D721Med (cell line): Measurements from ENCODE around the gene CELF6.

Experiments used
- DNase-seq: peaks from one replicate; pipeline ENCODE4 v3.0.0; 2011; ENCODE audit warnings: low spot score; ENCODE audit not compliant: insufficient read length
- FAIRE-seq: peaks from 2 replicates; lab custom pipeline; 2011; peaks lifted over from hg19 to GRCh38; lab: Jason Lieb, UNC
- TF ChIP-seq, protein P1 (sequence below): IDR thresholded peaks from 2 replicates; pipeline ENCODE4 v1.5.1; 2012; ENCODE audit warnings: mild to moderate bottlenecking, control low read depth; ENCODE audit not compliant: insufficient read depth; ENCODE audit errors: missing control alignments

CELF6 gene

GRCh38 chr15:72319360-72319984 lies 485 bp downstream of the CELF6 start:
- DNase-seq: no peak
- TF ChIP-seq, protein P1, sequence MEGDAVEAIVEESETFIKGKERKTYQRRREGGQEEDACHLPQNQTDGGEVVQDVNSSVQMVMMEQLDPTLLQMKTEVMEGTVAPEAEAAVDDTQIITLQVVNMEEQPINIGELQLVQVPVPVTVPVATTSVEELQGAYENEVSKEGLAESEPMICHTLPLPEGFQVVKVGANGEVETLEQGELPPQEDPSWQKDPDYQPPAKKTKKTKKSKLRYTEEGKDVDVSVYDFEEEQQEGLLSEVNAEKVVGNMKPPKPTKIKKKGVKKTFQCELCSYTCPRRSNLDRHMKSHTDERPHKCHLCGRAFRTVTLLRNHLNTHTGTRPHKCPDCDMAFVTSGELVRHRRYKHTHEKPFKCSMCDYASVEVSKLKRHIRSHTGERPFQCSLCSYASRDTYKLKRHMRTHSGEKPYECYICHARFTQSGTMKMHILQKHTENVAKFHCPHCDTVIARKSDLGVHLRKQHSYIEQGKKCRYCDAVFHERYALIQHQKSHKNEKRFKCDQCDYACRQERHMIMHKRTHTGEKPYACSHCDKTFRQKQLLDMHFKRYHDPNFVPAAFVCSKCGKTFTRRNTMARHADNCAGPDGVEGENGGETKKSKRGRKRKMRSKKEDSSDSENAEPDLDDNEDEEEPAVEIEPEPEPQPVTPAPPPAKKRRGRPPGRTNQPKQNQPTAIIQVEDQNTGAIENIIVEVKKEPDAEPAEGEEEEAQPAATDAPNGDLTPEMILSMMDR: no peak
- no peak for FAIRE-seq

DNA sequence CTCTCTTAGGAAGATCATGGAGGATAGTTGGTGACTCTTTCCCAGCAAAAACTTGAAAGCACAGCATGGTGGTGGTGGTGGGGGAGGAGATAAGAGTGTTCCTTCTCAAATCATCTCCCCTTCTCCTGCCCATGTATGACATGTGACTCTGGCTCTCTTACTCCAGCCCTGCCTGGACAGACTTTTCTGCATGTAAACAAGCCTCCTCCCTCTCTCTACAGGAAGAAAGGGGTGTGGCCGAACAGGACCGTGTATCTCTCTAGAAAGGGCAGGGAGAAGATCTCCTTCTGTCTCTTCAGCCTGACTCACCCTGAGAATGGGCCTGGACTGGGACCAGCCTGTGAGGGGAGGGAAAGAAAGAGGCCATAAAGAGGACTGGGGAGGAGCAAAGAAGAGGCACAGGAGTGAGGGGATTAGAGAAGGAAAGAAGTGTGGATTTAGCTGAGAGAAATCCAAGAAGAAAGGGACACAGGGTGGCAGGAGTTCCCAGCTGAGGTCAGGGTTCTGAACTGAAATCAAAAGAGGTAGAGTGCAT lies 1.5 kb downstream of the CELF6 start:
- no peak for DNase-seq
- FAIRE-seq: no peak
- TF ChIP-seq, protein P1: no peak

GRCh38 chr15:72315706-72316370 lies 4.1 kb downstream of the CELF6 start:
- FAIRE-seq (no peak), DNase-seq (peak; percentile 46)
- TF ChIP-seq, protein P1: no peak

GRCh38 chr15:72313881-72314280 lies 6.1 kb downstream of the CELF6 start:
- DNase-seq (no peak), FAIRE-seq (no peak)
- TF ChIP-seq, protein P1: no peak

DNA sequence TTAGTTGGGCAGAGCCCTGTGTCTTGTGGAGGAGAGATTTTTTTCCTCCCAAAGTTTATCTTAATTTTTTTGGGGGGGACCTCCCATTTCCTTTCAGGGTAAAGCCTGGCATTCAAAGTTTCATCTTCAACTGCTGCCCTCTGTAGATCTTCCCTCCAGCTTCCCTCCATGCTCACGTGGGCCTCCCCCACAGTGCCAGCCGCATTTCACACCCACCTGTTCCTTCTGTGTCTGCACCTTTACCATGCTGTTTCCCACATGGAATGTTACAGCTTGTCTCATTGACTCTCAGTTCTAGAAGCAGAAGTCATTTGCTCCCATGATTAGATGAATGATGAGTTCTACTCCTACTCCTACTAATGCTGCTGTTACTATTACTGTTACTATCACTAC lies 6.5 kb downstream of the CELF6 start:
- no peak for DNase-seq
- no peak for FAIRE-seq
- TF ChIP-seq, protein P1: no peak

GRCh38 chr15:72312605-72313447 lies 7.1 kb downstream of the CELF6 start:
- FAIRE-seq (no peak), DNase-seq (peak; percentile 83)
- TF ChIP-seq, protein P1: peak; percentile 94
